Mesangial cell (primary cell): ENCODE data around the gene OR4F16. TPM values are rescaled to one million over a fixed set of nuclear protein-coding genes. Genes with fewer than 3 reads are reported as not detected.

Experiments
- total RNA-seq: library from RNA; depleted of rRNA; stranded (reverse); fragments of >200 nt; gene quantifications from 2 replicates; pipeline ENCODE4 v1.2.3, GENCODE V29; 2015

OR4F16 gene, protein sequence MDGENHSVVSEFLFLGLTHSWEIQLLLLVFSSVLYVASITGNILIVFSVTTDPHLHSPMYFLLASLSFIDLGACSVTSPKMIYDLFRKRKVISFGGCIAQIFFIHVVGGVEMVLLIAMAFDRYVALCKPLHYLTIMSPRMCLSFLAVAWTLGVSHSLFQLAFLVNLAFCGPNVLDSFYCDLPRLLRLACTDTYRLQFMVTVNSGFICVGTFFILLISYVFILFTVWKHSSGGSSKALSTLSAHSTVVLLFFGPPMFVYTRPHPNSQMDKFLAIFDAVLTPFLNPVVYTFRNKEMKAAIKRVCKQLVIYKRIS
- total RNA-seq, result not detected in 2 replicates

GRCh38 chr1:686554-686953, at the start of gene OR4F16:
OR4F16 (minus strand) TSS chr1:686654; CDS start chr1:686654, 0 bp downstream.

Other genes with a start within 250 kb of the OR4F16 start
- gene OR4F29, start 235.0 kb downstream of the OR4F16 start, total RNA-seq, result not detected in 2 replicates
- 3.4 and 58.4 TPM in 2 replicates for gene SAMD11, start 237.3 kb upstream of the OR4F16 start, total RNA-seq